DMS79 (cell line): Measurements from ENCODE around the gene G6PC2.
"Not testable (repeated sequence)": the region's sequence is repeated elsewhere in the genome, so short reads cannot be mapped to it uniquely, and the experiment has no call there.

ENCODE experiments used
- DNase-seq: peaks from one replicate; lab custom pipeline; 2025; lab: John Stamatoyannopoulos, UW

Gene G6PC2

GRCh38 chr2:168907940-168908662, 7.0 kb downstream of the G6PC2 start:
- no peak for DNase-seq

- DNase-seq: no peak
Observed at GRCh38 chr2:168910330-168910729, 9.2 kb downstream of the G6PC2 start.

- no peak for DNase-seq
Observed at GRCh38 chr2:168912466-168912865, 11.4 kb downstream of the G6PC2 start.

GRCh38 chr2:168912901-168913369, 11.8 kb downstream of the G6PC2 start:
- DNase-seq: no peak

GRCh38 chr2:168913495-168913894, 12.4 kb downstream of the G6PC2 start:
- DNase-seq: no peak

GRCh38 chr2:168915441-168916330, 14.6 kb downstream of the G6PC2 start:
- no peak for DNase-seq

- DNase-seq: no peak
Observed at GRCh38 chr2:168916331-168916675, 15.2 kb downstream of the G6PC2 start.

- no peak for DNase-seq
Observed at GRCh38 chr2:168920504-168921157, 19.5 kb downstream of the G6PC2 start.

- DNase-seq: no peak
Observed at GRCh38 chr2:168926621-168927386, 25.7 kb downstream of the G6PC2 start.

- no peak for DNase-seq
Observed at GRCh38 chr2:168928113-168928831, 27.2 kb downstream of the G6PC2 start.

- DNase-seq: no peak
Observed at GRCh38 chr2:168929031-168929430, 27.9 kb downstream of the G6PC2 start.

GRCh38 chr2:168930242-168930641, 29.2 kb downstream of the G6PC2 start:
- DNase-seq: no peak

- DNase-seq: not testable (repeated sequence)
Observed at GRCh38 chr2:168932174-168932573, 31.1 kb downstream of the G6PC2 start.

- no peak for DNase-seq
Observed at GRCh38 chr2:168934826-168935225, 33.7 kb downstream of the G6PC2 start.

- DNase-seq: no peak
Observed at GRCh38 chr2:168935810-168936581, 34.9 kb downstream of the G6PC2 start.

- DNase-seq: no peak
Observed at GRCh38 chr2:168939061-168939460, 38.0 kb downstream of the G6PC2 start.

- DNase-seq: no peak
Observed at GRCh38 chr2:168939918-168940317, 38.8 kb downstream of the G6PC2 start.

- DNase-seq: no peak
Observed at GRCh38 chr2:168941297-168941696, 40.2 kb downstream of the G6PC2 start.

GRCh38 chr2:168944065-168944464, 43.0 kb downstream of the G6PC2 start:
- no peak for DNase-seq

GRCh38 chr2:168945508-168945907, 44.4 kb downstream of the G6PC2 start:
- DNase-seq: no peak
